ENCODE results near the gene HES3.

Gene HES3

DNA sequence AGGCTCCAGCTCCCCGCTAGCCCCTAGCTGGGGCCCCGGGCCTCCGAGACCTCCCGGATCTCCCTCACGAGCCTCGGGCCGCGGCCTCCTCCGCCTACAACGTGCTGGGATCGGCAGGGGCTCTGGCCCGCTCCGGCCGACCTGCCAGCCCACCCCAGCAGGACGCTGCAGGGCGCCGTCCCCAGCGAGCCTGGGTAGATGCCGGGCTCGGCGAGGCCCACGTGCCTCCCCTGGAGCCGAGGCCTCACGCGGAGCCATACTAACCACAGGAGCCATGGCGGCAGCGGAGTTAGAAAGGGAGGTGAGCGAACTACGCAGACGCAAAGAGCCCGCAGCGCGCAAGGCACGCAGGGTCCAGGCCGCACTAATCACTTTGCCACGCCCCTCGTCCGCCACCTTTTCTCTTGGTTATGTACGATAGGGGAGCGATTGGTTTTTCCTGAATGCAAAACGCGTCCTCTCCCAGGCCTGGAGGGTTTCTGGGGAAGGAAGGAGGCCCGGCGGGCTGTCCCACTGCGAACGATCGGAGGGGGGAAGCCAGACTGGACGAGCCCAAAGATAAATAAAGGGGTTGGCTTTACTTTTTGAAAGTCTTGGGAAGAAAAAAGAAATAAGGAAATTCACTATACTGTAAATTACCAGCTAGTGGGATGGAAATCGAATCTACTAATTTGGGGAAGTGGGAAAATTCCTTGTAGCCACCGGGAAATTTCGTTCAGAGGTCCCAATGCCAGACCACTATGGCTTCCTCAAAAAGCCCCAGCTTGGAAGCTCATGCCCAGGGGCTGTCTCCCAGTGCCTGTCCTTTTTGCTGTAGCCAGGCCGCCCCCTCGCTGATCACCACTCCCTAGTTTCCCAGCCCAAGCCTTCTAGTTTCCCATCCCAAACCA lies 44.4 kb upstream of the HES3 start, which contains the start of gene RPL22:
RPL22 (minus strand) TSS at position 298 of the 890 bp plus-strand sequence; CDS start at position 276, 22 bp downstream.
- H3K4me3 ChIP-seq (replicated peaks; ENCODE audit: insufficient read depth, low read length) = peak within 1 kb of the TSS; percentile 90

GRCh38 chr1:6200188-6200809 lies 43.7 kb upstream of the HES3 start:
- DNase-seq (ENCODE audit: low read depth in 1 of 2, low spot score in 1 of 2) = peak in 1 of 2 experiments; percentile 36
- peak overlapping the region; percentile 98 for H3K27ac ChIP-seq (replicated peaks)
- TF ChIP-seq, protein P1, sequence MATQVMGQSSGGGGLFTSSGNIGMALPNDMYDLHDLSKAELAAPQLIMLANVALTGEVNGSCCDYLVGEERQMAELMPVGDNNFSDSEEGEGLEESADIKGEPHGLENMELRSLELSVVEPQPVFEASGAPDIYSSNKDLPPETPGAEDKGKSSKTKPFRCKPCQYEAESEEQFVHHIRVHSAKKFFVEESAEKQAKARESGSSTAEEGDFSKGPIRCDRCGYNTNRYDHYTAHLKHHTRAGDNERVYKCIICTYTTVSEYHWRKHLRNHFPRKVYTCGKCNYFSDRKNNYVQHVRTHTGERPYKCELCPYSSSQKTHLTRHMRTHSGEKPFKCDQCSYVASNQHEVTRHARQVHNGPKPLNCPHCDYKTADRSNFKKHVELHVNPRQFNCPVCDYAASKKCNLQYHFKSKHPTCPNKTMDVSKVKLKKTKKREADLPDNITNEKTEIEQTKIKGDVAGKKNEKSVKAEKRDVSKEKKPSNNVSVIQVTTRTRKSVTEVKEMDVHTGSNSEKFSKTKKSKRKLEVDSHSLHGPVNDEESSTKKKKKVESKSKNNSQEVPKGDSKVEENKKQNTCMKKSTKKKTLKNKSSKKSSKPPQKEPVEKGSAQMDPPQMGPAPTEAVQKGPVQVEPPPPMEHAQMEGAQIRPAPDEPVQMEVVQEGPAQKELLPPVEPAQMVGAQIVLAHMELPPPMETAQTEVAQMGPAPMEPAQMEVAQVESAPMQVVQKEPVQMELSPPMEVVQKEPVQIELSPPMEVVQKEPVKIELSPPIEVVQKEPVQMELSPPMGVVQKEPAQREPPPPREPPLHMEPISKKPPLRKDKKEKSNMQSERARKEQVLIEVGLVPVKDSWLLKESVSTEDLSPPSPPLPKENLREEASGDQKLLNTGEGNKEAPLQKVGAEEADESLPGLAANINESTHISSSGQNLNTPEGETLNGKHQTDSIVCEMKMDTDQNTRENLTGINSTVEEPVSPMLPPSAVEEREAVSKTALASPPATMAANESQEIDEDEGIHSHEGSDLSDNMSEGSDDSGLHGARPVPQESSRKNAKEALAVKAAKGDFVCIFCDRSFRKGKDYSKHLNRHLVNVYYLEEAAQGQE (IDR thresholded peaks at IDR 0.05; ENCODE audit: insufficient replicate concordance, low read depth) = no peak
- TF ChIP-seq POLR2AphosphoS5 (IDR thresholded peaks at IDR 0.05; ENCODE audit: low read depth) (no peak), GABPA (IDR thresholded peaks at IDR 0.05; ENCODE audit: low read depth) (no peak), CTCF (IDR thresholded peaks at IDR 0.05; ENCODE audit: insufficient read depth, low read length) (no peak), SPI1 (IDR thresholded peaks at IDR 0.05; ENCODE audit: borderline replicate concordance, low read depth) (peak; percentile 61; the same call in 1 of the 2 replicates)
- no peaks in the 10 kb centered on the region for H3K27me3 ChIP-seq (ENCODE audit: insufficient read depth, poor library complexity, severe bottlenecking)
- H3K4me3 ChIP-seq (replicated peaks; ENCODE audit: insufficient read depth, low read length) = peak overlapping the region; percentile 36

More for the DNA sequence above, 44.4 kb upstream of the HES3 start, which contains the start of gene RPL22:
- no peaks in the 10 kb centered on the region for H3K27me3 ChIP-seq (ENCODE audit: insufficient read depth, poor library complexity, severe bottlenecking)
- TF ChIP-seq POLR2AphosphoS5 (IDR thresholded peaks at IDR 0.05; ENCODE audit: low read depth) = peak; percentile 96
- TF ChIP-seq, protein P1 (IDR thresholded peaks at IDR 0.05; ENCODE audit: insufficient replicate concordance, low read depth) = peak; percentile 77
- TF ChIP-seq SPI1 (IDR thresholded peaks at IDR 0.05; ENCODE audit: borderline replicate concordance, low read depth) = peak; percentile 62
- no peak for TF ChIP-seq CTCF (IDR thresholded peaks at IDR 0.05; ENCODE audit: insufficient read depth, low read length)
- TF ChIP-seq GABPA (IDR thresholded peaks at IDR 0.05; ENCODE audit: low read depth) = no peak
- peak; percentile 98 to 100 for DNase-seq (ENCODE audit: low read depth in 1 of 2, low spot score in 1 of 2)
- H3K27ac ChIP-seq (replicated peaks) = peak within 1 kb of the TSS; percentile 98

DNA sequence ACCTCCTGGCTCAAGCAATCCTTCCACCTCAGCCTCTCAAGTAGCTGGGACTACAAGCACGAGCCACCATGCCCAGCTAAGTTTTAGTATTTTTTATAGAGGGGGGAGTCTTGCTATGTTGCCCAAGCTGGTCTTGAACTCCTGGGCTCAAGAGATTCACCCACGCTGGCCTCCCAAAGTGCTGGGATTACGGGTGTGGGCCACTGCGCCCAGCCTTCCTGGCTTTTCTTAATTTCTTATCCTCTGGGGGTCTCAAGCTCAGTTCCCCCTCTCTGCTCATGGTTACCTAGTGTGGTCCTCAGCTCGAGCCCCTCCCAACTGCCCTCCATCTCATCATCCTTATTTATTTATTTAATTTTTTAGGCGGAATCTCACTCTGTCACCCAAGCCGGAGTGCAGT lies 41.7 kb upstream of the HES3 start:
- TF ChIP-seq, protein P1 (IDR thresholded peaks at IDR 0.05; ENCODE audit: insufficient replicate concordance, low read depth) = no peak
- TF ChIP-seq GABPA (IDR thresholded peaks at IDR 0.05; ENCODE audit: low read depth) (no peak), SPI1 (IDR thresholded peaks at IDR 0.05; ENCODE audit: borderline replicate concordance, low read depth) (no peak)
- Histone ChIP-seq H3K27me3 (ENCODE audit: insufficient read depth, poor library complexity, severe bottlenecking) (peaks cover 18% of the 10 kb centered on the region), H3K27ac (replicated peaks) (no peak overlapping the region), H3K4me3 (replicated peaks; ENCODE audit: insufficient read depth, low read length) (no peak overlapping the region)
- no peak for DNase-seq (ENCODE audit: low read depth in 1 of 2, low spot score in 1 of 2)
